Immature natural killer cell (primary cell): ENCODE data around the gene GSG1L. TPM values are rescaled to one million over a fixed set of nuclear protein-coding genes. Genes with fewer than 3 reads are reported as not detected.
A peak's percentile ranks its signal among the peaks of the same experiment; 100 is the strongest.

ENCODE experiments used
- DNase-seq, 3 donors: peaks; one replicate each; pipeline ENCODE4 v3.0.0; 2022; ENCODE audit warnings: mixed read lengths in 1 of 3
- H3K27ac Mint-ChIP-seq, 6 donors: one replicate each; pipeline ENCODE4 v1.8.0; 2020; ENCODE audit warnings: mixed read lengths in 6 of 6, mild to moderate bottlenecking in 5 of 6, inconsistent platforms in 4 of 6, moderate library complexity in 3 of 6
- H3K27me3 Mint-ChIP-seq, 3 donors: one replicate each; pipeline ENCODE4 v1.8.0; 2020 to 2021; ENCODE audit warnings: low read depth in 3 of 3, mild to moderate bottlenecking in 3 of 3, mixed read lengths in 3 of 3, moderate library complexity in 3 of 3, inconsistent platforms in 1 of 3
- H3K36me3 Mint-ChIP-seq, 3 donors: one replicate each; pipeline ENCODE4 v1.8.0; 2020; ENCODE audit warnings: mixed read lengths in 3 of 3, inconsistent platforms in 2 of 3, mild to moderate bottlenecking in 2 of 3
- H3K4me1 Mint-ChIP-seq, 2 donors: one replicate each; pipeline ENCODE4 v1.8.0; 2020; ENCODE audit warnings: inconsistent platforms in 2 of 2, mild to moderate bottlenecking in 2 of 2, mixed read lengths in 2 of 2, moderate library complexity in 1 of 2
- H3K4me3 Mint-ChIP-seq, 5 donors: one replicate each; pipeline ENCODE4 v1.8.0; 2020; ENCODE audit warnings: mild to moderate bottlenecking in 5 of 5, mixed read lengths in 5 of 5, inconsistent platforms in 3 of 5, moderate library complexity in 3 of 5
- H3K9me3 Mint-ChIP-seq, 6 donors: one replicate each; pipeline ENCODE4 v1.8.0; 2020; ENCODE audit warnings: mild to moderate bottlenecking in 6 of 6, mixed read lengths in 6 of 6, inconsistent platforms in 4 of 6, moderate library complexity in 3 of 6
- polyA plus RNA-seq, 3 donors: library from polyadenylated mRNA; unstranded; fragments of 300-500 nt; fragmentation: Illumina TruSeq; gene quantifications; one replicate each; pipeline ENCODE4 v1.2.3, GENCODE V29; 2021

Gene GSG1L
- polyA plus RNA-seq, 3 donors from 2014 or later = not detected

DNA sequence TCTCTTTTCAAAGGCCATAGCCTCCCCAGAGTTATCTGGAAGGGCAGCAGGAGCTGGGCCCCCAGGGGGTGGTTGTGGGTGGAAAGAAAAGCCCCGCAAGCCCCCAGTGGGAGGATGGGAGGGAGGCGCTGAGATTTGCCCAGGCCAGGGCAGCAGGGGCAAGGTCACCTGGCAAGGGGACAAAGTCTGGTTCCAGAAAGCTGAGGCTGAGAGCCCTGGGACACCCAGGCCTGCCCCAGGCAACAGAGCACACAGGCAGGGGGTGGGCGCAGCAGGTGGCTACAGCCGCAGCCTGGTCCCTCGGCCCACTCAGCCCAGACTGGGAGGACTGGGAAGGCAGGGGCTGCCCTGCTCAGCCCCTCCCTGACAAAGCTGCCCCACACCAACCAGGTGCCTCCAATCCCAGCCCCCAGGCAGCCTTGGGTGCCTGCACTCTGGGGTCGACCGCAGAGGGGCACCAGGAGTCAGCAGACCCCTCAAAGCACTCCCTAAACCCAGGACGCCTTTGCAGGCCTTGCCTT, 23.7 kb upstream of the GSG1L start:
- no peak overlapping the region for H3K4me3 Mint-ChIP-seq
- H3K9me3 Mint-ChIP-seq = no peaks in the 10 kb centered on the region
- peaks cover 0 to 4% (median 3%) of the 10 kb centered on the region in 3 donors for H3K27me3 Mint-ChIP-seq
- H3K4me1 Mint-ChIP-seq = peaks cover 0 to 6% of the 10 kb centered on the region in 2 donors
- H3K27ac Mint-ChIP-seq = no peak overlapping the region
- no peaks in the 10 kb centered on the region for H3K36me3 Mint-ChIP-seq
- DNase-seq = no peak

DNA sequence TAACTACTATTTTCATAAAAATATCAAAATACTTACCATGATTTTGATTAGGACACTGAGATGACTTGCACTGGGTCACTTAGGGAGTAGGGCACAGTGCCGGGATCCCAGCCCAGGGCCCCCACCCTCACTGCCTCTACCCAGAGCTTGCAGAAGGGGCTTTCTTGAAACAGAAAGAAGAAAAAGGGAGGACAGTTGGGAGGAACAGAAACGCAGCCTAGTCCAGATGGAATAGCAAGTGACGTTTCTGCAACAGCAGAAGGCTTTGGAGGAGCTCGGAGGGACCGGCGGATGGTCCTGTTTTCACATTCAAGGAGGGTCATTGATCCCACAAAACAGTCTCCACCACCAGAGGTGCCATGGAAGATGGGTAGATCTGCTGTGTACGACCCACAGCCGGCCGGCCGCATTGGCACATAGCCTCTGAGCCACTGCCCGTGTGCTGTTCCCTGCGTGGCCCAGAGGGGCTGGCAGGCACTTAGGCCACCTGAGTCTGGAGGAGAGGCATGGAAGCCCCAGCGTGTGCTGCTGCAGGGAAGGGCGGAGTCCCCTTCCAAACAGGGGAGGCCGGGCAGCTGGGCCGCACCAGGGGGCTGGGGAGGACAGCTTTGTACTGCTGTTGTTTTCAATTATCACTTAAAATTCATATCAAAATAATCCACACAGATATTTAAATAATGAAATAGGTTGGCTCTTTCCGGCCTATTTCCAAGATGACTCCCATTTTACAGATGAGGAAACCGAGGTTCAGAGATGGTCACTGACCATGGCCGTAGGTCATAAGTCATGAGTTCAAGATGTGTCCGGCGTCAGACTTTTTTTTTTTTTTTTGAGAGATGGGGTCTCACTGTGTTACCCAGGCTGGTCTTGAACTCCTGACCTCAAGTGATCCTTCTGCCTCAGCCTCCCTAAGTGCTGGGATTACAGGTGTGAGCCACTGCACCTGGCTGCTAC, 22.9 kb upstream of the GSG1L start:
- no peaks in the 10 kb centered on the region for H3K9me3 Mint-ChIP-seq
- H3K27ac Mint-ChIP-seq = peak overlapping the region in 1 of 6 donors; percentile 22
- H3K4me1 Mint-ChIP-seq = peaks cover 0 to 6% of the 10 kb centered on the region in 2 donors
- no peak overlapping the region for H3K4me3 Mint-ChIP-seq
- DNase-seq = no peak
- H3K27me3 Mint-ChIP-seq = peaks cover 0 to 4% (median 3%) of the 10 kb centered on the region in 3 donors
- H3K36me3 Mint-ChIP-seq = no peaks in the 10 kb centered on the region

DNA sequence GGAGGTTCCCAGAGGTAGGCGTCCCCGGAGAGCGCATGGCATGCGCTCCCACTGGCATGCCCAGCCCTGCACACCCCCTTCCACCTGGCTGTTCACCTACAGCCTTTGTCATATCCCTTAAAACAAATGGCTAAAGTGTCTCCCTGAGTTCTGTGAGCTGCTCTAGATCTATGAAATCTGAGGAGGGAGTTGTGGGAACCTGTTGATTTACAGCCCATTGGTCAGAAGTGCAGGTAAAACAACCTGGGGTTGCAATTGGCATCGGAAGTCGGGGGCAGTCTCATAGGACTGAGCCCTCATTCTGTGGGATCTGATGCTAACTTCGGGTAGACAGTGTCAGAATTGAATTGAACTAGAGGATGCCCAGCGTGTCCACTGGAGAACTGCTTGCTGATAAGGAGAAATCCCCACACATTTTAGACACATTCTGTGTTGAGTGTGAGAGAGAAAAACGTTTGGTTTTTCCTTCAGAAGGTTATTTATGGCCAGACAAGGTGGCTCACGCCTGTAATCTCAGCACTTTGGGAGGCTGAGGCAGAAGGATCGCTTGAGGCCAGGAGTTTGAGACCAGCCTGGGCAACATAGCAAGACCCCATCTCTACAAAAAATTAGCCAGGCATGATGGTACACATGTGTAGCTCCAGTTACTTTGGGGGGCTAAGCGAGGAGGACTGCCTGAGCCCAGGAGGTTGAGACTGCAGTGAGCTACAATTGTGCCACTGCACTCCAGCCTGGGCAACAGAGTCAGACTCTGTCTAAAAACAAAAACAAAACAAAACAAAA, 22.1 kb upstream of the GSG1L start:
- no peak for DNase-seq
- Mint-ChIP-seq H3K9me3 (no peaks in the 10 kb centered on the region), H3K4me3 (no peak overlapping the region), H3K36me3 (no peaks in the 10 kb centered on the region), H3K27me3 (peaks cover 0 to 4% (median 3%) of the 10 kb centered on the region in 3 donors), H3K27ac (peak overlapping the region in 1 of 6 donors; percentile 22), H3K4me1 (peaks cover 0 to 6% of the 10 kb centered on the region in 2 donors)

DNA sequence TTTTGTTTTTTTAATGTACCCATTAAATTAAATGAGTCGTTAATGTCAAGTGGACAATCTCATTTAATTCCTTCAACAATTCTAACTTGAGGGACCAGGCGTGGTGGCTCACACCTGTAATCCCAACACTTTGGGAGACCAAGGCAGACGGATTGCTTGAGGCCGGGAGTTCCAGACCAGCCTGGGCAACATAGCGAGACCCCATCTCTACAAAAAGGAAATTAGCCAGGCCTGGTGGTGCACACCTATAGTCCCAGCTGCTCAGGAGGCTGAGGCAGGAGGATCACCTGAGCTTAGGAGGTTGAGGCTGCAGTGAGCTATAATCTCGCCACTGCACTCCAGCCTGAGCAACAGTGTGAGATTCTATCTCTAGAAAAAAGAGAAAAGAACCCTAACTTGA, 20.7 kb upstream of the GSG1L start:
- H3K4me3 Mint-ChIP-seq = no peak overlapping the region
- peaks cover 0 to 3% (median 0%) of the 10 kb centered on the region in 3 donors for H3K27me3 Mint-ChIP-seq
- H3K9me3 Mint-ChIP-seq = no peaks in the 10 kb centered on the region
- H3K27ac Mint-ChIP-seq = no peak overlapping the region
- H3K4me1 Mint-ChIP-seq = peaks cover 0 to 1% of the 10 kb centered on the region in 2 donors
- no peaks in the 10 kb centered on the region for H3K36me3 Mint-ChIP-seq
- DNase-seq = no peak

DNA sequence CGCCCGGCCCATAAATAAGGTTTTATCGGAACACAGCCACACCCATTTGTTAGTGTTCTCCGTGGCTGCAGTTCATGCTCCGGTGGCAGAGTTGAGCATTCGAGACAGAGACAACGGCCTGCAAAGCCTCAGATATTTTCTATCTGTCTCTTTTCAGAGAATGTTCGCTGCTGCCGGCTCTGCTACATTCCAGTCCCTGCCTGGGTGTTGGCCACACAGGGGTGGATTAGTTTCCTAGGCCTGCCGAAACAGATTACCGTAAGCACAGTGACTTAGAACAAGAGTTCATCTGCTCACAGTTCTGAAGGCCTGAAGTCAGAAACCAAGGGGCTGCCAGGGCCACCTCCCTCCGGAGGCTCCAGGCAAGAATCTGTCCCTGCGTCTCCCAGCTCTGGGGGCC, 19.1 kb upstream of the GSG1L start:
- H3K36me3 Mint-ChIP-seq = no peaks in the 10 kb centered on the region
- no peak overlapping the region for H3K4me3 Mint-ChIP-seq
- H3K27ac Mint-ChIP-seq = no peak overlapping the region
- peaks cover 0 to 2% (median 0%) of the 10 kb centered on the region in 3 donors for H3K27me3 Mint-ChIP-seq
- no peaks in the 10 kb centered on the region for H3K9me3 Mint-ChIP-seq
- DNase-seq = no peak
- H3K4me1 Mint-ChIP-seq = no peaks in the 10 kb centered on the region

DNA sequence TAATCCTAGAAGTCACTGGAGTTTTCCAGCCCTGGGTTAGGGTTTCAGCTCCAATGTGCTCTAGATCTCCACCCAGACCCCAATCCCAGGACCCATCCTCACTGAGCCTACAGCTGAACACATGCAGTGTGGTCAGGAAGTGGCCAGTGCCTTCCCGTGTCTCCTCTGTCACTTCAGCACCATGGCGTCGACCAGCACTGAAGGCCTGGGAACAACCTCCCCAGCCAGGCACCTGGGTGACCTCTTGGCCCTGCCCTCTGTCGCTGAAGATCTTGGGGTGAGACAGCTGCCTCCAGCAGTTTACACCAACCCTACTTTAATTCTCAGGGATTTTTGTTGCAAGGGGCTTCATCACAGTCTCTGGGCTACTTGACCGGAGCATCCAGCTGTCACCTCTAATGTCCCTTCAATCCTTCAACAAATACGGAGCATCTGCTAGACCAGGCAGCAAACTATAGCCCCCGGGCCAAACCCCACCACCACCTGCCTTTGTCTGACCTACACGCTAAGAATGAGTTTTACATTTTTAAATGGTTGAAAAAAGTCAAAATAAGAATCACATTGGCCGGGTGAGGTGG, 18.0 kb upstream of the GSG1L start:
- Mint-ChIP-seq H3K27ac (peak overlapping the region in 3 of 6 donors; percentile 52 to 71 (median 55)), H3K27me3 (peaks cover 0 to 2% (median 0%) of the 10 kb centered on the region in 3 donors), H3K36me3 (no peaks in the 10 kb centered on the region), H3K9me3 (no peaks in the 10 kb centered on the region), H3K4me1 (no peaks in the 10 kb centered on the region), H3K4me3 (no peak overlapping the region)
- no peak for DNase-seq

DNA sequence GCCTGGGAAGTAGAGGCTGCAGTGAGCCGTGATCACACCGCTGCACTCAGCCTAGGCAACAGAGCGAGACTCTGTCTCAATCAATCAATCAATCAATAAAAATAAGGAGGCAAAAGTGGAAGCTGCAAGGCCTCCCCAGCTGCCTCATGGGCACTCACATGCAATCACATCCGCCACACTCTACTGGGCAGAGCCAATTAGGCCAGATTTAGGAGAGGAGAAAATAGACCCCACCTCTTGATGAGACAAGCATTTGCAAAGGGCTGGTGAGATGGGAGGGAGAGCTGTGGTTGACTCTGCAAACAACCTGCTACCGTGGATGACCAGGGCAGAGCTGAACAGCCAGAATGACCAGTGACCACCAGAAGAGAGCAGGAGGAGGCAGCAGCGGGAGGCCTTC, 14.7 kb upstream of the GSG1L start:
- H3K9me3 Mint-ChIP-seq = no peaks in the 10 kb centered on the region
- no peaks in the 10 kb centered on the region for H3K4me1 Mint-ChIP-seq
- H3K27me3 Mint-ChIP-seq = peaks cover 2 to 5% (median 2%) of the 10 kb centered on the region in 3 donors
- no peak for DNase-seq
- no peaks in the 10 kb centered on the region for H3K36me3 Mint-ChIP-seq
- no peak overlapping the region for H3K27ac Mint-ChIP-seq
- H3K4me3 Mint-ChIP-seq = no peak overlapping the region

DNA sequence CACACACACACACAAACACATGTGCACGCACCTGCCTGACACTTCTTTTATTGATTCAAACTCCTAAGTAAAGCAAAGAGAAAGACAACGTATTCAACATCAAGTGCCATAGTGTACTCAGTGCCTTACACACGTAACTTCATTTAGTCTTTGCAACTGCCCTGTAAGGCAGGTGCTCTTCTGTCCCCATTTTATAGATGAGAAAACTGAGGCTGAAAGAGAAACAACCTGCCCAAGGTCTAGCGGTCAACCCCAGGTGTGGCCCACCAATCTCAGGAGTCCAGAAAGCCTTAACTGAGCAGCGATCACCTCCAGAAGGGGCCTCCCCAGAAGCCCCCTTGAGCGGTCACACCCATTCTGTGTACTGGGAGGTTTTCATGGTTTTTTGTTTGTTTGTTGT, 10.3 kb upstream of the GSG1L start:
- DNase-seq = no peak
- H3K4me3 Mint-ChIP-seq = no peak overlapping the region
- H3K4me1 Mint-ChIP-seq = no peaks in the 10 kb centered on the region
- H3K9me3 Mint-ChIP-seq = no peaks in the 10 kb centered on the region
- no peaks in the 10 kb centered on the region for H3K36me3 Mint-ChIP-seq
- no peak overlapping the region for H3K27ac Mint-ChIP-seq
- peaks cover 2 to 5% (median 2%) of the 10 kb centered on the region in 3 donors for H3K27me3 Mint-ChIP-seq

DNA sequence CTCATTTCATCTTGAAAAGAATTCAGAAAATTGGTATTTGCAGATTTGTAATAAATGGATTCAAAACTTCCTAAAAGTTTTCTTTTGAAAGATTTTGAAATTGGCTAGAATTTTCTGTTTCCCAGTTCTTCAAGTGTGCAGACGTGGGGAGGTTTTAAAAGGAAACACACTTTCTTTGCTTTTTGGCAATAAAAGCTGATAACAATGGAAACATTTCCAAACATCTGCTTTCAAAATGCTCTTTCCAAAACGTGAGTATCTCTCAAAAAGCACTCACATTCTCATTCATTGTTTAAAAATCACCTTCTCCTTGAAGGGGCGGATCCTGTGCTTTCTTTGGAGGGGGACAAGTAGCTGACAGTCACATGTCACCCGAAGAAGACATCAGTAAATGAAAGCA, 8.6 kb upstream of the GSG1L start:
- no peaks in the 10 kb centered on the region for H3K36me3 Mint-ChIP-seq
- H3K9me3 Mint-ChIP-seq = no peaks in the 10 kb centered on the region
- H3K27me3 Mint-ChIP-seq = peaks cover 0 to 7% (median 5%) of the 10 kb centered on the region in 3 donors
- DNase-seq = no peak
- H3K27ac Mint-ChIP-seq = no peak overlapping the region
- H3K4me3 Mint-ChIP-seq = no peak overlapping the region
- H3K4me1 Mint-ChIP-seq = no peaks in the 10 kb centered on the region

DNA sequence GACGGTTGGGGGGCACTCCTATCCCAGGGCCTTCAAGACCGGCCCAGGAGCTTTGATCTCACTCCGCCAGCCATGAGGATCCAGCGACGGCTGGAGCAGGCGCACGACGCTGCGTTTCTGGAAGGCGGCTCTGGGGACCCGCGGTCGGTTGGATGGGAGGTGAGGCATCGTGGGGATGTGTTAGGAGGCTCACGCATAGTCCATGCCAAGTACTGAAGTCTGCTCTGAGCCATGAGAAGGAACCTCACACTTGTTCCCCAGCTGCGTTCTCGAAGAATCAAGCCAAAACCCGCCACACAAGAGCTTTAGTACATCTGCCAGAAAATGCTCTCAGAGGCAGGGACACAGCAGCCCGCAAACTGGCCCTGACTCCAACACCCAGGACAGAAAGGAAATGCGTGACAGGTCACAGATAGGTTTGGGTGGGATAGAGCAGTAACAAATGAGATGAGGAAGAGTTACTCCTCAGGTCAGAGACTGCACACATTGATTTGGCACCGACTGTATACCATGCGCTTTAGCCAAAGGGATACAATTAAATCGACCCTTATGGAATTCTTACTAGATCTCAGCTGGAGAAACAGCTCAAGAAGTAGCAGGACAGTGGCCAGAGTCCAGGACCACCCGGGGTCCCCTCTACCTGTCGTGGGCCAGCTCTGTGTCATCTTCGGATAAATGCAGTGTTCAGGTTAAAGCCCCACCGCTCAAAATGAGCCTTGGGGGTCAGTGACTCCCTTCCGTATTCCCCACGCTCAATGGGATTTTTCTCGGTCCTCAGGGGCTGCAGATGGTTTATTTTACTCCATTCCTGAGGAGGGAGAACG, 6.7 kb upstream of the GSG1L start:
- Mint-ChIP-seq H3K36me3 (no peaks in the 10 kb centered on the region), H3K27ac (no peak overlapping the region), H3K4me1 (no peaks in the 10 kb centered on the region), H3K9me3 (no peaks in the 10 kb centered on the region), H3K4me3 (no peak overlapping the region), H3K27me3 (peaks cover 4 to 10% (median 7%) of the 10 kb centered on the region in 3 donors)
- DNase-seq = no peak

DNA sequence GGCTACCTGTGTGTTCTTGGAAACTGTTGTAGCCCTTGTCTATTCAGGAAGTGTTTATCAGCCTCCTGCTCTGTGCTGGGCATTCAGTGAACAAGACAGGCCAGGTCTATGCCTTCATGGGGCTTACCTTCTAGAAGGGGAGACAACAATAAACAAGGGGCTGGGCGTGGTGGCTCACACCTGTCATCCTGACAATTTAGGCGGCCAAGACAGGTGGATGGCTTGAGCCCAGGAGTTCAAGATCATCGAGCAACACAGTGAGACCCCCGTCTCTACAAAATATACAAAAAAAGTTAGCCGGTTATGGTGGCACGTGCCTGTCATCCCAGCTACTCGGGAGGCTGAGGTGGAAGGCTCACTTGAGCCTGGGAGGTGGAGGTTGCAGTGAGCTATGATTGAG, 5.5 kb upstream of the GSG1L start:
- H3K27ac Mint-ChIP-seq = no peak overlapping the region
- H3K4me1 Mint-ChIP-seq = no peaks in the 10 kb centered on the region
- DNase-seq = no peak
- no peaks in the 10 kb centered on the region for H3K9me3 Mint-ChIP-seq
- no peaks in the 10 kb centered on the region for H3K36me3 Mint-ChIP-seq
- peaks cover 7 to 17% (median 8%) of the 10 kb centered on the region in 3 donors for H3K27me3 Mint-ChIP-seq
- H3K4me3 Mint-ChIP-seq = no peak overlapping the region

DNA sequence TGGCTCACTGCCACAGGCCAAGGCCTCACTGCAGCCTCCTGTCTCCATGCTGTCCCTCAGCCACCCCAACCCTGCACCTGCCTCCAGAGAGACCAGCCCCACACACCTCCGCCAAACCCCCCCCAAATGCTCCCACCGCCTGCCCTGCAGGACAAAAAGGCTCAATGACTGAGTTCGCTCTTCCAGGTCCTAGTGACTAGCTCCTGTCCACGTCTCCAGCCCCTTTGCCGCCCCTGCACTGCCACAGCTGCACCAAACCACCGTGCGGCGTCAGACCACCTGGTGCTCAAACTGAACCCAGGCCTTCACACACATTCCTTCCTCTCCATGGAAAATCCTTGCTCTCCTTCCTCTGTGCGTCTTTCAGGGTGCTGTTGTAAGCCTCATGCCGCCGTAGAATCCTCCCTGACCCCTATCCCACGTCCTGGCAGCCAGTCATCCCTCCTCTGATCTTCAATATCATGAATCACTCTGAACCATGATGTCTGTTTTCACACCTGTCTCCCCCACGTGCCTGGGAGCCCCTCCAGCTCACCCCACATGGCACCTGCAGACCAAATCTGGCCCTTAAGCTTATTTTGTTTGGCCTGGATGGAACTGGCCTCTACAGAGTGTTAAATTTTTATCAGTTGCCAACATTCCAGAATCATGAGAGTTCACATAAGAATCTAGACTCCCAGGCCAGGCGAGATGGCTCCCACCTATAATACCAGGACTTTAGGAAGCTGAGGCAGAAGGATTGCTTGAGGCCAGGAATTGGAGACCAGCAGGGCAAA, 4.3 kb upstream of the GSG1L start:
- Mint-ChIP-seq H3K9me3 (no peaks in the 10 kb centered on the region), H3K36me3 (no peaks in the 10 kb centered on the region), H3K4me1 (no peaks in the 10 kb centered on the region), H3K27ac (no peak overlapping the region), H3K4me3 (no peak overlapping the region), H3K27me3 (peaks cover 7 to 17% (median 8%) of the 10 kb centered on the region in 3 donors)
- DNase-seq = no peak
